CD4-positive, alpha-beta T cell treated with Interleukin-15 for 4 hours (primary cell): ENCODE measurements around the gene TEKT1.

Source experiments
- DNase-seq: peaks from one replicate; pipeline ENCODE4 v3.0.0-alpha.2; 2020; ENCODE audit warnings: low spot score

The TEKT1 gene

GRCh38 chr17:6757747-6758146 is 73.8 kb downstream of the TEKT1 start:
- no peak for DNase-seq

GRCh38 chr17:6756425-6757031 is 75.0 kb downstream of the TEKT1 start:
- no peak for DNase-seq

GRCh38 chr17:6755731-6756184 is 75.8 kb downstream of the TEKT1 start, which contains the start of gene XAF1:
TSS of gene XAF1 (plus strand) at chr17:6756046. CDS start at chr17:6756079, 33 bp downstream.
- DNase-seq, result peak; percentile 63

- no peak for DNase-seq
Observed at GRCh38 chr17:6755281-6755680, 76.2 kb downstream of the TEKT1 start.

- no peak for DNase-seq
Observed at GRCh38 chr17:6753546-6753945, 78.0 kb downstream of the TEKT1 start.

GRCh38 chr17:6753006-6753445 is 78.5 kb downstream of the TEKT1 start:
- DNase-seq, result peak; percentile 64

GRCh38 chr17:6752068-6752909 is 79.2 kb downstream of the TEKT1 start:
- no peak for DNase-seq

GRCh38 chr17:6749519-6749918 is 82.0 kb downstream of the TEKT1 start:
- DNase-seq, result peak; percentile 14

- DNase-seq, result no peak
Observed at GRCh38 chr17:6748617-6749016, 82.9 kb downstream of the TEKT1 start.
